Activated naive CD8-positive, alpha-beta T cell treated with anti-CD3 and anti-CD28 coated beads, Interleukin-2, amount 50 U/mL, for 24 hours (primary cell): ENCODE data around the gene SPTBN5.

Experiments
- ATAC-seq: fragments of 150-1000 bp; cut with Tn5 transposase; one replicate; pipeline ENCODE4 v1.10.0; 2021
- DNase-seq: peaks from one replicate; pipeline ENCODE4 v3.0.0; 2021
- H3K27ac Mint-ChIP-seq: one replicate; pipeline ENCODE4 v1.8.0; 2021; ENCODE audit warnings: mild to moderate bottlenecking, mixed read lengths
- H3K27me3 Mint-ChIP-seq: one replicate; pipeline ENCODE4 v1.8.0; 2021; ENCODE audit warnings: mixed read lengths
- H3K36me3 Mint-ChIP-seq: one replicate; pipeline ENCODE4 v1.8.0; 2021; ENCODE audit warnings: low read depth, mixed read lengths
- H3K4me1 Mint-ChIP-seq: one replicate; pipeline ENCODE4 v1.8.0; 2021; ENCODE audit warnings: mixed read lengths
- H3K4me3 Mint-ChIP-seq: one replicate; pipeline ENCODE4 v1.8.0; 2021; ENCODE audit warnings: mild to moderate bottlenecking, moderate library complexity, mixed read lengths
- H3K9me3 Mint-ChIP-seq: one replicate; pipeline ENCODE4 v1.8.0; 2021; ENCODE audit warnings: mixed read lengths

The SPTBN5 gene

DNA sequence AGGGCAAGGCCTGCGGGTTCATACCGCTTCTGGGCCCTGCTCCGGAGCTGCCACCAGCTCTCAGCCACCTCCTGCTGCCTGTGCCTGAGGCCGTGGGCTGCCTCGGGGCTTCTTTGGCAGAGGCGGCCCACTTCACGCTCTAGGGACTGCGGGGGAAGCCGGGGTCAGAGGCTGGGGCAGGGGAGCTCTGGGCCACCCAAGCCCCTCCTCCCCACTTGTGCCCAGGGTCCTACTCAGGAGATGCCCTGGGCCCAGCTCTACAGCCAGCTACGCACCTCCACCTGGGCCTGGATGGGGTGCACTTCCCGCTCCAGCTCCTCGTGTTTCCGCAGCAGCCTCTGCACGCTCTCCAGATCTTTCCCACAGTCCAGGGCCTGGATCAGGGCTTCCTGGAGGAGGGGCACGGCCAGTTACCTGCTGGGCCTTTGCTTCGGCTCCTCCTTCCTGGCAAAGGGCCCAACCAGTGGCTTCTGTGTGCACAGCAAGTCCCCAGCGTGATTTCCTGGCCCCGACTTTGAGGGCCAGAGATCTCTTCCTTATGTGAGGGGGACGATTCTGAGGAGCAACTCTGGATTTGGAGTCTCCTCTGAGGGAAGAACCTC is 31.2 kb downstream of the SPTBN5 start:
- H3K27ac Mint-ChIP-seq: no peak overlapping the region
- no peaks in the 10 kb centered on the region for H3K9me3 Mint-ChIP-seq
- peaks cover 3% of the 10 kb centered on the region for H3K4me1 Mint-ChIP-seq
- ATAC-seq (no peak), DNase-seq (no peak)
- no peaks in the 10 kb centered on the region for H3K36me3 Mint-ChIP-seq
- no peaks in the 10 kb centered on the region for H3K27me3 Mint-ChIP-seq
- H3K4me3 Mint-ChIP-seq: no peak overlapping the region

DNA sequence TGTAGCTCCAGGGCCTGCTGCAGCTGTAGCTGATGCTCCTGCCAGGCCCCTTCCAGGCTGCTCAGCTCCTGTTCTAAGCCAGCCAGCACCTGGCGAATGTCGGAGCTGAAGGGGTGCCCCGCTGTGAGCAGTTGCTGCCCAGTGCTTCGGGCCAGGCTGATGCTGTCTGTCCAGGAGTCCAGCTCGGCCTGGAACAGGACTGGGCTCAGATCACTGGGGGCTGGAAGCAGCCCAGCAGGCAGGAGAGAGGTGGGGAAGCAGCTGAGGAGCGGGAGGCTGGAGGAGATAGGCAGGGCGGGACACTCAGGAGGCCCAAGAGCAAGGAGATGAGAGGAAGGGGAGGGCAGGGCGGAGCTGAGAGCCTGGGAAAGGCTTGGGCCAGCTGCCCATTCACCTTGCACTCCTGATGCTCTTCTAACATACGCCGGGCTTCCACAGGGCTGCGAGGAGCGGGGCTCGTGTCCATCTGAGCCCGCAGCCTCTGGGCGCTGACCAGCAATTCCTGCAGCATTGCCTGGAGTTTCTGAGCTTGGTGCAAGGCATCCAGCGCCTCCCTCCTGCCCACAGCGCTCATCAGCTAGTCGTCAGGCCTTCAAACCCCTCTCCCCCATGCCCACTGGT is 32.0 kb downstream of the SPTBN5 start:
- ATAC-seq (no peak), DNase-seq (no peak)
- Mint-ChIP-seq H3K4me3 (no peak overlapping the region), H3K9me3 (no peaks in the 10 kb centered on the region), H3K27ac (no peak overlapping the region), H3K27me3 (no peaks in the 10 kb centered on the region), H3K4me1 (peaks cover 3% of the 10 kb centered on the region), H3K36me3 (no peaks in the 10 kb centered on the region)

DNA sequence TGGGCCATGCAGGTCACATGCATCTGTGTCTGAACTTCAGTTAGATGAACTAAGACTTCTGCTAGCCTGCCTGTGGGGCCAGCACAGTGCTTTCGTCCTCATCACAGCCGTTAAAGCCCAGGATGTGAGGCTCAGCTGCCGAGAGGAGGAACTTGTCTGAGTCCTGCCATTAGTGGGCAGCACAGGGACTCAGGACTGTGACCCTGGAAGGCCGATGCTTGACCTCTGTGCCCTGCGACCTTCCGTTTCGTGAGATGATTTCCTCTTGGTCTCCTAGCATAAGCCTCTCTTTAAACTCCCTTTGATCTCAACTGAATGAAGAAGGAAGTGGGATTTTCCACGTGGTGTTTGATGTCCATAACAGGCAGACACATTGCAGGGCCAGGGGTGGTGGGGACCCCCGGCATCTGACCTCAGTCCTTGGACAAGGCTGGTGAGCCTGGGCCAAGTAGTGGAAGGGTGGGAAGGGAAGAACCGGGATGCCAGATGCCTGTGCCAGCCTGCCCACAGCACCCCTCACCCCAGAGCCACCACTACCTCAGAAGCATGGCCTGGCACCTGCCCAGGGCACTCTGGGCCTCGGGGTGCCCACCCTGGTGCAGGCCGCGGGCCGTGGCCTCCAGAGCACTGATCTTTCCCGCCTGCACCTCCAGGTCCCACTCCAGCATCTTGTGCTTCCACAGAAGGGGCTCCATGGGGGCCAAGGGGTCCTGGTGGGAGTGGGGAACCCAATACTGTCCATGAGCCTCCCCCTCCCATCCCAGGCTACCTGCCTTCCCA is 33.6 kb downstream of the SPTBN5 start:
- H3K36me3 Mint-ChIP-seq: no peaks in the 10 kb centered on the region
- H3K27ac Mint-ChIP-seq: no peak overlapping the region
- no peak overlapping the region for H3K4me3 Mint-ChIP-seq
- DNase-seq (no peak), ATAC-seq (no peak)
- H3K27me3 Mint-ChIP-seq: no peaks in the 10 kb centered on the region
- H3K4me1 Mint-ChIP-seq: peaks cover 3% of the 10 kb centered on the region
- no peaks in the 10 kb centered on the region for H3K9me3 Mint-ChIP-seq

DNA sequence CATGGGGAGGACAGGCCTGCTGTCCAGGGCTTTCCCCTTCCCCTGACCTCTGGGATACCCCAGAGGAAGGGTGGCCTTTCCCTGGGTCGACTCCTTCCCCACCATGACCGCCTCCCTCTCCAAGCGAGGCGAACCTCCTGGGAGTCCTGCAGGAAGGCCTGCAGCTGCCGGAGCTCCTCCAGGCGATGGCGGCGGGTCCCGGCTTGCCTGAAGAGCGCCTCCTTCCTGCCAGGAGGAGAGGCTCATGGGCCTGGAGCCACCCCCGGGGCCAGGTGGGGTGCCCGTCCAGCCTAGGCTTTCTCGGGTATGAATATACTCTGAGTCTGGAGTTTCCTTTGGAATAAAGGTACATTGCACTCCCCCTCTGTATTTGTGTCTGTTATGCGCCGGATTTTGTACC is 35.1 kb downstream of the SPTBN5 start:
- DNase-seq: no peak
- H3K27me3 Mint-ChIP-seq: no peaks in the 10 kb centered on the region
- H3K9me3 Mint-ChIP-seq: no peaks in the 10 kb centered on the region
- ATAC-seq: no peak
- H3K27ac Mint-ChIP-seq: no peak overlapping the region
- H3K36me3 Mint-ChIP-seq: no peaks in the 10 kb centered on the region
- peaks cover 3% of the 10 kb centered on the region for H3K4me1 Mint-ChIP-seq
- no peak overlapping the region for H3K4me3 Mint-ChIP-seq

DNA sequence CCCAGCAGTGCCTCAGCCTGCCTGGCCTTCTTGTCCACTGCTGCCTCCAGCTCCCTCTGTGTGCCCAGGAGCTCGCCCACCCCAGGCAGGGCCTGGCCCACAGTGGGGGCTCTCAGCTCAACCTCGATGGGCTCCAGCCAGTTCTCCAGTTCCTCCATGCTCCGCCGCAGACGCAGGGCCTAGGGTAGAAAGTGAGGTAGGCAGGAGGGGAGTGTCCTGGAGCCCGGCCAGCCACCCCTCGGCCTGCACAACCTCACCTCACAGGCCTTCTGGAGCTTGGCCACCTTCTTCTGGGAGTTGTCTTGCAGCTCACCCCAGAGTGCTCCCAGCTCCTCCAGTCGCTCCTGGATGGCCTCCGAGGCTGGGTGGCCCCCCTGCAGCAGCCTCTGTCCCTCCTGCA is 36.5 kb downstream of the SPTBN5 start:
- ATAC-seq (no peak), DNase-seq (no peak)
- Mint-ChIP-seq H3K27me3 (no peaks in the 10 kb centered on the region), H3K27ac (no peak overlapping the region), H3K4me1 (peaks cover 3% of the 10 kb centered on the region), H3K36me3 (no peaks in the 10 kb centered on the region), H3K4me3 (no peak overlapping the region), H3K9me3 (no peaks in the 10 kb centered on the region)

DNA sequence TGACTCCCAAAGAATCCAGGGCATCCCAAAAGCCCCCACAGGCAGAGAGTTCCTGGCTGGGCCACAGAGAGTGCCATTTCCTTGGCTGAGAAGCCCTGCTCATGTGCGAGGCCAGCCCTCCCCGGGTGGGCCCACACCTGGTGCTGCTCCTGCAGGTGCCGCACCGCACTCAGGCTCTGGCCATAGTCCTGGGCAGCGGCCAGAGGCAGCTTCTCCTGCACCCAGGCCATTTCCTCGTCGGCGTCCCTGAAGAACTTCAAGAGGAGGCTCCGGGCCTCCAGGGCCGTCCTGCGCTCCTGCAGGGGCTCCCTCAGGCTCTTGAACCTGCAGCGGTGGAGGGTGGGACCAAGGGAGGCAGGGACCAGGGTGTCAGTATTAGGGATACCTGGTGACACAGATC is 37.1 kb downstream of the SPTBN5 start:
- no peak for DNase-seq
- Mint-ChIP-seq H3K27ac (no peak overlapping the region), H3K4me1 (peaks cover 3% of the 10 kb centered on the region), H3K27me3 (no peaks in the 10 kb centered on the region), H3K4me3 (no peak overlapping the region), H3K36me3 (no peaks in the 10 kb centered on the region), H3K9me3 (no peaks in the 10 kb centered on the region)
- no peak for ATAC-seq

DNA sequence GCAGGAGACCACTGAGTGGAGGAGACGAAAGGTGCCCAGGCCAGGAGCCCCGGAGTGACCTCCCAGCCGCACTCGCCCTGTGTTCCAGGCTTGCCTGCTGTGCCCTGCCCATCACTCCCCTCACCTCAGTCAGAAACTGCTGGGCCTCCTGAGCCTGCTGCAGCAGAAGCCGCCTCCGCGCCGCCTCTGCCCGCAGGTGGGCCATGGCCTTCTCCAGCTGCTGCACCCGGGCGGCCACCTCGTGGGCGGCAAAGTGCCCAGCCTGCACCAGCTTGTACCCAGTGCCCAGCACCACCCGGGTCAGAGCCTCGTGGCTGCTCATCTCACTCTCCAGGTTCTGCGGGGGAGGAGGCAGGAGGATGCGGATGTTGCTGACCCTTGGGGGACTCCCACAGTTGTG is 37.6 kb downstream of the SPTBN5 start:
- Mint-ChIP-seq H3K4me3 (no peak overlapping the region), H3K4me1 (peaks cover 3% of the 10 kb centered on the region), H3K36me3 (no peaks in the 10 kb centered on the region), H3K9me3 (no peaks in the 10 kb centered on the region), H3K27me3 (no peaks in the 10 kb centered on the region), H3K27ac (no peak overlapping the region)
- ATAC-seq (no peak), DNase-seq (no peak)

DNA sequence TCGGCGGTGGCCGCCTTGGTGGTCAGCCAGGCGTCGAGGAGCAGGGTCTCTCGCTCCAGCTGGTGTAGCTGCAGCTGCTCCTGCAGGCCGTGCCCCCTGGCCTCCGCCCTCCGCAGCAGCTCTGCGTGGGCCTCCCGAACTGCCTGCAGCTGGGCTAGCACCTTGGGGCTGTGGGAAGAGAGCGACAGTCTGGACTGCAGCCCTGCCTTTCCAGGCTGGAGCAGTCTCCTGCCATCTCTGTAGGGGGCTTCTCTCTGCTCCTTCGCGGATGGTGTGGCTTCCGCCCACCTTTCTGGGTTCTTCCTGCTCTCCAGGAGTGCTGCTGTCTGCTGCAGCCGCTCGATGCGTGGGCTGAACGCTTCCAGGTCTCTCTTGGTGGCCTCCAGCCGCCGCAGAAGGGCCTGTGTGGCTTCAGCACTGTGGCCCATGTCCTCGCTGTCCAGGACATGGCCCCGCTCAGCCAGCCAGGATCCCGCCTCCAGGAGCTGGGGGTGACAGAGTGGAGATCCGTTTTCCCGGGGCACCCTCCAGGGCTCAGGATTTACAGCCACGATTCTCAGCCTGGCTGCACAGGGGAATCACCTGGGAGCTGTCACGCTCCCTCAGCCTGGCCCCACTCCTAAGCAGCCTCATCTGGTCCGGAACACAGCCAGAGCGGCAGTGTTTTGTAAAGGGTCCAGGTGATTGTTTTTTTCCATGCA is 38.4 kb downstream of the SPTBN5 start:
- no peak for DNase-seq
- H3K27ac Mint-ChIP-seq: no peak overlapping the region
- H3K27me3 Mint-ChIP-seq: no peaks in the 10 kb centered on the region
- H3K9me3 Mint-ChIP-seq: no peaks in the 10 kb centered on the region
- H3K4me1 Mint-ChIP-seq: peaks cover 3% of the 10 kb centered on the region
- H3K36me3 Mint-ChIP-seq: no peaks in the 10 kb centered on the region
- H3K4me3 Mint-ChIP-seq: no peak overlapping the region
- ATAC-seq: no peak

DNA sequence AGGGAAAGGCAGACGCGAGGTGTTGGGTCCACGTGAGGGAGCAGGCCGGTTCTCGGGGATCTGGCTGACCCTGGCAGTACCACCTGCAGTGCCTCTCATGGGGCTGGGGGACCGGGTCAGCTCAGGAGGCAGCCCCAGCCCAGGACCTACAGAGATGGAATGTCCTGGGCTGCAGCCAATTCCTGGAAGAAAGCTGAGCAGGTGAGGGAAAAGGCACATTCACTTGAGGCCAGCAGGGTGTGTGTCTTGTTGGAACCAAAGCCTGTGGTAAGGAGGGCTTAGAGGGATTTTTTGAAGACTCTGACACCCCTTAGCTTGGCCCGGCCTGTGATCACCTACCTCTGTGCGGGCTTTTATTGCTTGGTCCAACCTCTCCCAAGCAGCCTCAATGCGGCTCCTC is 39.4 kb downstream of the SPTBN5 start:
- no peaks in the 10 kb centered on the region for H3K9me3 Mint-ChIP-seq
- DNase-seq (no peak), ATAC-seq (no peak)
- H3K4me1 Mint-ChIP-seq: no peaks in the 10 kb centered on the region
- no peak overlapping the region for H3K4me3 Mint-ChIP-seq
- H3K36me3 Mint-ChIP-seq: no peaks in the 10 kb centered on the region
- no peaks in the 10 kb centered on the region for H3K27me3 Mint-ChIP-seq
- no peak overlapping the region for H3K27ac Mint-ChIP-seq

DNA sequence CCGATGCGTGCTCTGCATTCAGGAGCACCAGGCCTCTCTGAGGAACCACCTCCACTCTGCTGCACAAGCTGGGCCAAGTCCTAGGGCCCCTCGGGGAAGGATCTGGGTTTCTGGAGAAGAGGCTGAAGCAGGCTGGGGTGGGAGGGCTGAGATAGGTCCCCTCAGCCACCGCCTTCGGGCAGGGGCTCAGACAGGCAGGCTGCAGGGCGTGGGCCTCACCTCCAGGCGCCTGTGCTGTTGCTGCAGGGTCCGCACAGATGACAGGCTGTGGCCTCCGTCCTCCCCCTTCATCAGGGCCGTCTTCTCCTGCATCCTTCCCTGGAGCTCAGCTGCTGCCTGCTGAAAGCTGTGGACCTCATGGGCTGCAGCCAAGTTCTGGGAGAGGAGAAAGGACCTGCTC is 40.0 kb downstream of the SPTBN5 start:
- no peaks in the 10 kb centered on the region for H3K9me3 Mint-ChIP-seq
- no peaks in the 10 kb centered on the region for H3K36me3 Mint-ChIP-seq
- no peaks in the 10 kb centered on the region for H3K4me1 Mint-ChIP-seq
- no peak for DNase-seq
- no peak overlapping the region for H3K27ac Mint-ChIP-seq
- ATAC-seq: no peak
- no peak overlapping the region for H3K4me3 Mint-ChIP-seq
- H3K27me3 Mint-ChIP-seq: no peaks in the 10 kb centered on the region

DNA sequence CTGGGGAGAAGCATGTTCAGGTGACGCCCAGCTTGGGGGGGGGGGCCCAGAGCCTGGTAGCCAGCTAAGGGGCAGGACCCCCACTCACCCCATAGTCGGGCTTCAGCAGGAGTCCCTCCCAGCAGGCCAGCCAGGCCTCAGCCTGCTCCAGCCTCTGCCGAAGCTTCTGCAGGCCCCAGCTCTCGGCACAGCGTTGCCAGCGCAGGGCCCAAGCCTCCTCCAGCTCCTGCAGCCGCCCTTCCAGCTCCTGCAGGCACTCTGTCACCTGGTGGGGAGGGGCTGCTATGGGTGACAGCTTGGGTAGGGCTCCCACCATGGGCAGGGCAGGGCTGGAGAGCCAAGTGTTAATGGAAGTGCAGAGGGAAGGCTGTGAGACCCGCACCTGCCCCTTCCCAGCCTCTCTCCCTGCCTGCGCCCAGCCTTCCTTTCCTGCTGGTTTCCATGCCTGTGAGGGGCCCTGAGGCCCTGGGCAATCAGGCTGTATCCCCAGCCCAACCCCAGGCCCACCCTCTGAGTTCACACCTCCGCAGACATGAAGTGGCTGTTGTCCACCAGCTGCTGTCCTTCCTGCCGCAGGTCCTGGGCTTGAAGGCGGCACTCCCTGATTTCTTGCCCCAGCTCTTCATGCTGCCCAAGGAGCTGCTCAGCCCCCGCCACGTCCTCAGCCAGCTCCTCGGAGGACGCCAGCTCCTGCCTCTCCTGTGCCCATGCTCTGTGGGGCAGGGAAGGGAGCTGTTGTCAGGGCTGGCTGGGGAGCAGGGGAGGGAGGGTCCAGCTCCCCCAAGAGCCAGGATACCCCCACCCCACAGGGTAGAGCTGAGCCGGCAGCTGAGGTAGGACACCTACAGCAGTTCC is 40.9 kb downstream of the SPTBN5 start:
- DNase-seq (no peak), ATAC-seq (no peak)
- Mint-ChIP-seq H3K36me3 (peaks cover 2% of the 10 kb centered on the region), H3K27ac (no peak overlapping the region), H3K4me1 (peaks cover 2% of the 10 kb centered on the region), H3K9me3 (no peaks in the 10 kb centered on the region), H3K27me3 (no peaks in the 10 kb centered on the region), H3K4me3 (no peak overlapping the region)

DNA sequence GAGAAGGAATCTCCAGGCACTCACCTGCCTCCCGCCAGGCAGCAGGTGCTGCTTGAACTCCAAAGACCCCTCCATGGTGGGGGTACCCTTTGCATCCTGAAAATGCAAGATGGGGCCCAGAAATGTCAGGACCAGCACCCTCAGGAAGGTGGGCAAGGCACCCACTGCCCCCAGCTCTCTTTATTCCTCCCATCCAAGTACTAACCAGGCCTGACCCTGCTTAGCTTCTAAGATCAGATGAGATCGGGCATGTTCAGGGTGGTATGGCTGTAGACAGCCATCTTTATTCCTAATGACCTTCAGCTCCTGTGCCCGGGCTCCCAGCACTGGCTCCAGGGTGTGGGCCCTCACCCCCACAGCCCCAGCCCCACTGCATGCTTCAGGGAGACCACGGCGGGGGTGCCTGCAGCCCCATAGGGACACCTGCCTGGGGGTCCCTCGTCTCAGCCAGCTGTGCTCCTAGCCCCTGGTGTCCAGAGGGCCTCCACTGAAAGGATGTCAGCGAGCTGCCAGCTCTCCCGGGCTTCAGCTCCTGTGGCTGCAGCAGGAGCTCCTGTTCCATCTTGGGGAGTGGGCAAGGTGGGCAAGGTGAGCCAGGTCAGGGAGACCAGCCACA is 42.0 kb downstream of the SPTBN5 start:
- ATAC-seq: no peak
- no peaks in the 10 kb centered on the region for H3K27me3 Mint-ChIP-seq
- H3K36me3 Mint-ChIP-seq: peaks cover 2% of the 10 kb centered on the region
- DNase-seq: no peak
- no peak overlapping the region for H3K4me3 Mint-ChIP-seq
- H3K4me1 Mint-ChIP-seq: peaks cover 2% of the 10 kb centered on the region
- no peaks in the 10 kb centered on the region for H3K9me3 Mint-ChIP-seq
- no peak overlapping the region for H3K27ac Mint-ChIP-seq

DNA sequence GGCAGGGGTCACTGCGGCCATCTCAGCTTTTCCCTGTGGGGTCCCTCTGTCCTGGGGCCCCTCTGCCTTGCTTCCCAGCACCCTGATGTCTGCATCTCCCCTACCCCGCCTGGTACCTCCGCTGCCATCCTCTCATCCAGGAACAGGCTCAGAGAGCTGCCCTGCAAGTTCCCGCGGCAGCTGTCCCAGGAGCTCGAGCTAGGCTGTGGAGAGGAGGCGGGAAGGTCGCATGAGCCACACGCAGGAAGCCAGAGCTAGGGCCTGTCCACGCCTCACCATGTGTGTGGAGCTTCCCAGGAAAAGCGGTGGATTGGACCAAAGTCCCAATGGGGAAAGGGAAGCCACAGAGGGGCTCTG is 42.7 kb downstream of the SPTBN5 start:
- Mint-ChIP-seq H3K4me1 (peaks cover 2% of the 10 kb centered on the region), H3K4me3 (no peak overlapping the region), H3K9me3 (no peaks in the 10 kb centered on the region), H3K27me3 (no peaks in the 10 kb centered on the region), H3K36me3 (peaks cover 2% of the 10 kb centered on the region), H3K27ac (no peak overlapping the region)
- no peak for DNase-seq
- no peak for ATAC-seq
